ENCODE data around the gene SERTAD1. TPM values are rescaled to one million over a fixed set of nuclear protein-coding genes. Genes with fewer than 3 reads are reported as not detected.

SERTAD1 gene
- total RNA-seq, 1 donor from 2014 or later = 17.6 TPM

DNA sequence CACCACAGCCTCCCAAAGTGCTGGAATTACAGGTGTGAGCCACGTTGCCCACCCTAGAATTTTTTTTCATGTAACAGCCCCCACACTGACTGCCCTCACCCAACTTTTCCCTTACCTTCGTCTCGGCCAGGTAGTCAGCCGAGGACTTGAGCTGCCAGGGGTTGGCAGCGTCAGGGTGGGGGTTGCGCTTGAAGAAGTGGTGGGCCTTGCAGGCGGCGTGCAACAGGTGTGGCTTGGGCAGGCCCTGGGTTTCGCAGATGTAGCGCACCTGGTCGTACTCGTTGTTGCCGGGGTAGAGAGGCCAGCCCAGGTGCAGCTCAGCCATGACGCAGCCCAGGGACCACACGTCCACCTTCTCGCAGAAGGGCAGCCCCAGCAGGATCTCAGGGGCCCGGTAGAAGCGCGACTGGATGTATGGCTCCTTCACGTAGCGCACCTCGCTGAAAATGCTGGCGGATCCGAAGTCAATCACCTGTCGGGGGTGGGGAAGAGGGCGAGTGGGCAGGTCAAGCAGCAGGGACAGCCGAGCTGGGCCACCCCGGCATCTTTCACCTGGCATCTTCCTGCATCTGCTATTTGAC is 42.0 kb downstream of the SERTAD1 start:
- Histone ChIP-seq H3K9me3 (no peaks in the 10 kb centered on the region), H3K4me3 (no peak overlapping the region), H3K27ac (no peak overlapping the region), H3K27me3 (ENCODE audit: low read depth) (no peaks in the 10 kb centered on the region), H3K4me1 (no peaks in the 10 kb centered on the region), H3K36me3 (peaks cover 22% of the 10 kb centered on the region)
- no peak for TF ChIP-seq CTCF (IDR thresholded peaks at IDR 0.05)
- intact Hi-C loops (cut with DNase I) = no loop called here
- no peak for DNase-seq
- ATAC-seq = no peak

DNA sequence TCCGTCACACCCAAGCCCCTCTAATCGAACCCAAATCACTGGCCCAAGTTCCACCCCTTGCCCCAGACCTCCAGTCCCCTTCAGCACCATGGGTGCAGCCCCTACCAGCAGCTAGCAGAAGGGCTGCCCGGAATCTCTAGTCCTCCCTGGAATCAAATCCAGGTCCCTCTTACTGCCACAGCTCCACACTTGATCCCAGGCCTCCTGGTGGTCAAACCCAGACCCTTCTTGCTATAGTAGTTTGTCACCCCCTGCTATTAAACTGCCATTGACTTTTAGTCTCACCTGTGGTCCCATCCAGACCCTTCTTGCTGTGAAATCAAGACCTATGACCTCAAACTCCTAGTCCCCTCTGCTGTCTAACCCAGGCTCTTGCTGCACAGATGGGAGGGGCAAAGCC is 44.5 kb downstream of the SERTAD1 start:
- Histone ChIP-seq H3K36me3 (peaks cover 40% of the 10 kb centered on the region), H3K9me3 (no peaks in the 10 kb centered on the region), H3K27ac (no peak overlapping the region), H3K27me3 (ENCODE audit: low read depth) (no peaks in the 10 kb centered on the region), H3K4me3 (no peak overlapping the region), H3K4me1 (no peaks in the 10 kb centered on the region)
- no peak for ATAC-seq
- DNase-seq = no peak
- no peak for TF ChIP-seq CTCF (IDR thresholded peaks at IDR 0.05)
- intact Hi-C loops (cut with DNase I) = no loop called here

- no peak for TF ChIP-seq CTCF (IDR thresholded peaks at IDR 0.05)
- Histone ChIP-seq H3K9me3 (no peaks in the 10 kb centered on the region), H3K36me3 (peaks cover 47% of the 10 kb centered on the region), H3K27ac (no peak overlapping the region), H3K4me3 (no peak overlapping the region), H3K4me1 (no peaks in the 10 kb centered on the region), H3K27me3 (ENCODE audit: low read depth) (no peaks in the 10 kb centered on the region)
- ATAC-seq (no peak), DNase-seq (peak; percentile 44)
- intact Hi-C loops (cut with DNase I) = no loop called here
These were observed 45.4 kb downstream of the SERTAD1 start for GRCh38 chr19:40380199-40381037.

- no peak overlapping the region for H3K4me3 ChIP-seq
- no peaks in the 10 kb centered on the region for H3K4me1 ChIP-seq
- H3K27me3 ChIP-seq (ENCODE audit: low read depth) = no peaks in the 10 kb centered on the region
- H3K9me3 ChIP-seq = no peaks in the 10 kb centered on the region
- no peak overlapping the region for H3K27ac ChIP-seq
- DNase-seq (no peak), ATAC-seq (no peak)
- H3K36me3 ChIP-seq = peaks cover 53% of the 10 kb centered on the region
- TF ChIP-seq CTCF (IDR thresholded peaks at IDR 0.05) = no peak
- intact Hi-C loops (cut with DNase I) = no loop called here
These were observed 46.2 kb downstream of the SERTAD1 start for GRCh38 chr19:40379446-40380198.

DNA sequence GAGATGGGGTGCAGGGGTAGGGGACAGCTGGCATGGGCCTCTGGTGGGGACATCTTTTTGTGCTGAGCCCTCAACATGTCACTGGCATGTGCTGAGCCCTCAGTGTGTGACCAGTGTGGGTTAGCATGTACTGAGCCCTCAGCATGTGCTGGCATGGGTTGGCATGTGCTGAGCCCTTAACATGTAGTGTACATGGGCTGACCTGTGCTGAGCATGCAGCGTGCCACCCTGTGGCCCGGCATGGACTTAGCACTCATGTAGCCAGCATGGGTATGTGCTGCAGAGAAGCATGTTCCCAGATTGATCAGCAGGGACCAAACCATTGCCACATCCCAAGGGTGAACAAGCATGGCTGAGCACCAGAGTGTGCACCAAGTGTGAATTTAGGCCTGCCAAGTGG is 47.3 kb downstream of the SERTAD1 start:
- DNase-seq (no peak), ATAC-seq (no peak)
- Histone ChIP-seq H3K27ac (no peak overlapping the region), H3K9me3 (no peaks in the 10 kb centered on the region), H3K36me3 (peaks cover 64% of the 10 kb centered on the region), H3K4me1 (no peaks in the 10 kb centered on the region), H3K4me3 (no peak overlapping the region), H3K27me3 (ENCODE audit: low read depth) (no peaks in the 10 kb centered on the region)
- TF ChIP-seq CTCF (IDR thresholded peaks at IDR 0.05) = no peak
- intact Hi-C loops (cut with DNase I) = no loop called here
